ENCODE results near the gene IGSF11. TPM values are rescaled to one million over a fixed set of nuclear protein-coding genes. Genes with fewer than 3 reads are reported as not detected.
A peak's percentile ranks its signal among the peaks of the same experiment; 100 is the strongest.

Gene IGSF11
- total and polyA plus RNA-seq, 2 of the 4 experiments (the other 2 are of a cell fraction): 0.18 TPM; not detected in 1

- DNase-seq (peak; percentile 33), ATAC-seq (ENCODE audit: low read depth) (peak; percentile 93)
- ChIA-PET CTCF (interaction anchor here (0.5 to 4.6 kb wide), 19 partner anchors 8 to 356 kb away, joined by 3 to 29 read pairs (median 4); partner anchors contain the start of genes B4GALT4 and IGSF11), POLR2A (ENCODE audit: unreplicated experiment) (interaction anchor here (0.6 kb wide), 1 partner anchor 213 kb away, joined by 4 read pairs; no protein-coding TSS in a partner anchor)
- Histone ChIP-seq H3K36me3 (ENCODE audit: control insufficient read depth, insufficient read depth, low read length) (no peaks in the 10 kb centered on the region), H3K56ac (ENCODE audit: extremely low read depth, insufficient read depth, low read length) (no peak overlapping the region), H2BK15ac (ENCODE audit: low read depth, low read length) (no peak overlapping the region), H2BK20ac (ENCODE audit: low read depth, low read length) (no peak overlapping the region), H2AFZ (replicated peaks; ENCODE audit: low read length, poor library complexity) (no peak overlapping the region), H2AK5ac (ENCODE audit: low read depth, low read length) (no peak overlapping the region), H3K4me2 (ENCODE audit: low read depth, low read length) (no peak overlapping the region), H3K4ac (ENCODE audit: low read depth, low read length) (no peak overlapping the region), H2BK120ac (ENCODE audit: low read depth, low read length) (no peak overlapping the region), H3K9me1 (ENCODE audit: insufficient read depth, low read length) (no peaks in the 10 kb centered on the region), H4K5ac (ENCODE audit: low read depth, low read length) (no peak overlapping the region), H4K8ac (ENCODE audit: low read depth in 2 of 2, low read length in 2 of 2) (no peak overlapping the region), H3K14ac (replicated peaks; ENCODE audit: low read depth, low read length) (no peak overlapping the region), H3K9ac (ENCODE audit: low read depth, low read length) (no peak overlapping the region), H3K27me3 (ENCODE audit: control insufficient read depth, insufficient read depth, low read length) (no peaks in the 10 kb centered on the region; the same call in 1 of the 2 replicates), H2AK9ac (replicated peaks; ENCODE audit: low read depth, low read length, poor library complexity) (no peak overlapping the region), H3K9me3 (ENCODE audit: control insufficient read depth, insufficient read depth, low read length) (no peaks in the 10 kb centered on the region), H2BK5ac (ENCODE audit: low read depth, low read length, poor library complexity, severe bottlenecking) (no peak overlapping the region), H3K23ac (ENCODE audit: low read depth, low read length) (no peak overlapping the region), H3K27ac (ENCODE audit: insufficient read depth, low read length) (no peak overlapping the region), H3K18ac (ENCODE audit: low read depth, low read length) (no peak overlapping the region), H3K4me1 (ENCODE audit: control insufficient read depth, insufficient read depth, low read length) (no peaks in the 10 kb centered on the region), H3K79me1 (ENCODE audit: low read depth in 1 of 2, low read length in 2 of 2) (no peaks in the 10 kb centered on the region), H3K4me3 (ENCODE audit: insufficient read depth, low read depth, low read length) (no peak overlapping the region), H4K91ac (ENCODE audit: insufficient read depth, low read depth, low read length) (no peak overlapping the region), H4K20me1 (ENCODE audit: insufficient read depth, low read length) (no peaks in the 10 kb centered on the region)
- BruUV-seq (replicated peaks): no TSS peak
- in situ Hi-C loops (cut with MboI; ENCODE audit: low sequenced_read_pairs): loop anchor here (5.0 to 25.0 kb wide), 4 partner anchors 218 to 803 kb away; partner anchors contain the start of genes ADPRH, COX17 and PLA1A
- peak; percentile 70 for TF ChIP-seq CTCF (conservative IDR thresholded peaks at IDR 0.05; ENCODE audit: low read depth, low read length)
- peak; percentile 71 for TF ChIP-seq SMC3 (IDR thresholded peaks at IDR 0.05; ENCODE audit: low read depth, low read length)
- TF ChIP-seq RAD21 (IDR thresholded peaks at IDR 0.05; ENCODE audit: low read length): peak; percentile 54
- no peak for TF ChIP-seq POLR2A (IDR thresholded peaks at IDR 0.05; ENCODE audit: low read depth, low read length)
- no CpG with 5 or more reads among the region's 3 CpGs for WGBS, 2 experiments (ENCODE audit: extremely low coverage in 2 of 2, insufficient read length in 1 of 2)
- dilution Hi-C loops (cut with HindIII; ENCODE audit: low sequenced_read_pairs, unreplicated experiment): no loop called here
- intact Hi-C loops (cut with micrococcal nuclease): loop anchor here (1.0 kb wide), 2 partner anchors 214 to 357 kb away; no protein-coding TSS in a partner anchor
These were observed 149.9 kb downstream of the IGSF11 start for GRCh38 chr3:118884748-118885206.
